ENCODE measurements around the gene AP4B1. TPM values are rescaled to one million over a fixed set of nuclear protein-coding genes. Genes with fewer than 3 reads are reported as not detected.

Gene AP4B1
- total and polyA plus RNA-seq, 9 of the 15 experiments (the other 6 are each of a cell fraction or from before 2014, with no cell fraction given) = 15.8 to 36.5 (median 24.6) TPM

DNA sequence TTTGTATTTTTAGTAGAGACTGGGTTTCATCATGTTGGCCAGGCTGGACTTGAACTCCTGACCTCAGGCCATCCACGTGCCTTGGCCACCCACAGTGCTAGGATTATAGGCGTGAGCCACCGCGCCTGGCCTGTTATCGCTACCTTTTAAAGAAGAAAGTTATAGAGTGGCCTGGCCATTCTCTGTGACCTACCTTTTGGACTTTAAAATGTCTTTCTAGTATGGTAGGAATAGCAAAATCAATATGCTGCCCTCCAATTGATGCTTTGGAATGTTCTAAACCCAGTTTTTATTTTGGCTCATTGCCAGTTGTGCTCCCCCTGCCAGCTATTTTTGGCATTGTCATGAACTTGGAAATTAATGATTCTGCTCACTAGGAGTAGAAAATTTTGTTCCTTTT is 44.4 kb upstream of the AP4B1 start (continued):
- TF ChIP-seq, protein P1, sequence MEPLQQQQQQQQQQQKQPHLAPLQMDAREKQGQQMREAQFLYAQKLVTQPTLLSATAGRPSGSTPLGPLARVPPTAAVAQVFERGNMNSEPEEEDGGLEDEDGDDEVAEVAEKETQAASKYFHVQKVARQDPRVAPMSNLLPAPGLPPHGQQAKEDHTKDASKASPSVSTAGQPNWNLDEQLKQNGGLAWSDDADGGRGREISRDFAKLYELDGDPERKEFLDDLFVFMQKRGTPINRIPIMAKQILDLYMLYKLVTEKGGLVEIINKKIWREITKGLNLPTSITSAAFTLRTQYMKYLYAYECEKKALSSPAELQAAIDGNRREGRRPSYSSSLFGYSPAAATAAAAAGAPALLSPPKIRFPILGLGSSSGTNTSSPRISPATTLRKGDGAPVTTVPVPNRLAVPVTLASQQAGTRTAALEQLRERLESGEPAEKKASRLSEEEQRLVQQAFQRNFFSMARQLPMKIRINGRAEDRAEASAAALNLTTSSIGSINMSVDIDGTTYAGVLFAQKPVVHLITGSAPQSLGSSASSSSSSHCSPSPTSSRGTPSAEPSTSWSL (CRISPR knock-in tag; IDR thresholded peaks at IDR 0.05; ENCODE audit: borderline replicate concordance) = no peak
- TF ChIP-seq, protein P2, sequence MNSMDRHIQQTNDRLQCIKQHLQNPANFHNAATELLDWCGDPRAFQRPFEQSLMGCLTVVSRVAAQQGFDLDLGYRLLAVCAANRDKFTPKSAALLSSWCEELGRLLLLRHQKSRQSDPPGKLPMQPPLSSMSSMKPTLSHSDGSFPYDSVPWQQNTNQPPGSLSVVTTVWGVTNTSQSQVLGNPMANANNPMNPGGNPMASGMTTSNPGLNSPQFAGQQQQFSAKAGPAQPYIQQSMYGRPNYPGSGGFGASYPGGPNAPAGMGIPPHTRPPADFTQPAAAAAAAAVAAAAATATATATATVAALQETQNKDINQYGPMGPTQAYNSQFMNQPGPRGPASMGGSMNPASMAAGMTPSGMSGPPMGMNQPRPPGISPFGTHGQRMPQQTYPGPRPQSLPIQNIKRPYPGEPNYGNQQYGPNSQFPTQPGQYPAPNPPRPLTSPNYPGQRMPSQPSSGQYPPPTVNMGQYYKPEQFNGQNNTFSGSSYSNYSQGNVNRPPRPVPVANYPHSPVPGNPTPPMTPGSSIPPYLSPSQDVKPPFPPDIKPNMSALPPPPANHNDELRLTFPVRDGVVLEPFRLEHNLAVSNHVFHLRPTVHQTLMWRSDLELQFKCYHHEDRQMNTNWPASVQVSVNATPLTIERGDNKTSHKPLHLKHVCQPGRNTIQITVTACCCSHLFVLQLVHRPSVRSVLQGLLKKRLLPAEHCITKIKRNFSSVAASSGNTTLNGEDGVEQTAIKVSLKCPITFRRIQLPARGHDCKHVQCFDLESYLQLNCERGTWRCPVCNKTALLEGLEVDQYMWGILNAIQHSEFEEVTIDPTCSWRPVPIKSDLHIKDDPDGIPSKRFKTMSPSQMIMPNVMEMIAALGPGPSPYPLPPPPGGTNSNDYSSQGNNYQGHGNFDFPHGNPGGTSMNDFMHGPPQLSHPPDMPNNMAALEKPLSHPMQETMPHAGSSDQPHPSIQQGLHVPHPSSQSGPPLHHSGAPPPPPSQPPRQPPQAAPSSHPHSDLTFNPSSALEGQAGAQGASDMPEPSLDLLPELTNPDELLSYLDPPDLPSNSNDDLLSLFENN (IDR thresholded peaks at IDR 0.05; ENCODE audit: low read depth in 2 of 2, low read length in 2 of 2) = no peak
- TF ChIP-seq SMAD1 (IDR thresholded peaks at IDR 0.05; ENCODE audit: low read depth, low read length, partially characterized antibody) (peak; percentile 99), CSDE1 (IDR thresholded peaks at IDR 0.05) (no peak), ELF1 (tag; IDR thresholded peaks at IDR 0.05) (no peak), ETV5 (CRISPR knock-in tag; IDR thresholded peaks at IDR 0.05; ENCODE audit: low read depth) (no peak), KHSRP (IDR thresholded peaks at IDR 0.05) (no peak), U2AF2 (optimal IDR thresholded peaks at IDR 0.05; ENCODE audit: low read depth, low read length) (no peak), MIER1 (IDR thresholded peaks at IDR 0.05; ENCODE audit: low read depth) (no peak), ZNF212 (CRISPR knock-in tag; IDR thresholded peaks at IDR 0.05) (no peak), BACH1 (tag; IDR thresholded peaks at IDR 0.05) (0 out of 2 replicates have a peak, but pooled peaks have one; percentile 40), ZKSCAN1 (IDR thresholded peaks at IDR 0.05; ENCODE audit: low read depth, low read length) (no peak), ZNF134 (CRISPR knock-in tag; conservative IDR thresholded peaks at IDR 0.05) (no peak), BCL6 (CRISPR knock-in tag; IDR thresholded peaks at IDR 0.05) (no peak)
- TF ChIP-seq, protein P3, sequence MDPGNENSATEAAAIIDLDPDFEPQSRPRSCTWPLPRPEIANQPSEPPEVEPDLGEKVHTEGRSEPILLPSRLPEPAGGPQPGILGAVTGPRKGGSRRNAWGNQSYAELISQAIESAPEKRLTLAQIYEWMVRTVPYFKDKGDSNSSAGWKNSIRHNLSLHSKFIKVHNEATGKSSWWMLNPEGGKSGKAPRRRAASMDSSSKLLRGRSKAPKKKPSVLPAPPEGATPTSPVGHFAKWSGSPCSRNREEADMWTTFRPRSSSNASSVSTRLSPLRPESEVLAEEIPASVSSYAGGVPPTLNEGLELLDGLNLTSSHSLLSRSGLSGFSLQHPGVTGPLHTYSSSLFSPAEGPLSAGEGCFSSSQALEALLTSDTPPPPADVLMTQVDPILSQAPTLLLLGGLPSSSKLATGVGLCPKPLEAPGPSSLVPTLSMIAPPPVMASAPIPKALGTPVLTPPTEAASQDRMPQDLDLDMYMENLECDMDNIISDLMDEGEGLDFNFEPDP (CRISPR knock-in tag; IDR thresholded peaks at IDR 0.05) = no peak
- TF ChIP-seq, protein P4, sequence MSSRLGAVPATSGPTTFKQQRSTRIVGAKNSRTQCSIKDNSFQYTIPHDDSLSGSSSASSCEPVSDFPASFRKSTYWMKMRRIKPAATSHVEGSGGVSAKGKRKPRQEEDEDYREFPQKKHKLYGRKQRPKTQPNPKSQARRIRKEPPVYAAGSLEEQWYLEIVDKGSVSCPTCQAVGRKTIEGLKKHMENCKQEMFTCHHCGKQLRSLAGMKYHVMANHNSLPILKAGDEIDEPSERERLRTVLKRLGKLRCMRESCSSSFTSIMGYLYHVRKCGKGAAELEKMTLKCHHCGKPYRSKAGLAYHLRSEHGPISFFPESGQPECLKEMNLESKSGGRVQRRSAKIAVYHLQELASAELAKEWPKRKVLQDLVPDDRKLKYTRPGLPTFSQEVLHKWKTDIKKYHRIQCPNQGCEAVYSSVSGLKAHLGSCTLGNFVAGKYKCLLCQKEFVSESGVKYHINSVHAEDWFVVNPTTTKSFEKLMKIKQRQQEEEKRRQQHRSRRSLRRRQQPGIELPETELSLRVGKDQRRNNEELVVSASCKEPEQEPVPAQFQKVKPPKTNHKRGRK (tag; IDR thresholded peaks at IDR 0.05) = no peak
- TF ChIP-seq, protein P5, sequence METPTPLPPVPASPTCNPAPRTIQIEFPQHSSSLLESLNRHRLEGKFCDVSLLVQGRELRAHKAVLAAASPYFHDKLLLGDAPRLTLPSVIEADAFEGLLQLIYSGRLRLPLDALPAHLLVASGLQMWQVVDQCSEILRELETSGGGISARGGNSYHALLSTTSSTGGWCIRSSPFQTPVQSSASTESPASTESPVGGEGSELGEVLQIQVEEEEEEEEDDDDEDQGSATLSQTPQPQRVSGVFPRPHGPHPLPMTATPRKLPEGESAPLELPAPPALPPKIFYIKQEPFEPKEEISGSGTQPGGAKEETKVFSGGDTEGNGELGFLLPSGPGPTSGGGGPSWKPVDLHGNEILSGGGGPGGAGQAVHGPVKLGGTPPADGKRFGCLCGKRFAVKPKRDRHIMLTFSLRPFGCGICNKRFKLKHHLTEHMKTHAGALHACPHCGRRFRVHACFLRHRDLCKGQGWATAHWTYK (CRISPR knock-in tag; IDR thresholded peaks at IDR 0.05) = no peak
- TF ChIP-seq, protein P6, sequence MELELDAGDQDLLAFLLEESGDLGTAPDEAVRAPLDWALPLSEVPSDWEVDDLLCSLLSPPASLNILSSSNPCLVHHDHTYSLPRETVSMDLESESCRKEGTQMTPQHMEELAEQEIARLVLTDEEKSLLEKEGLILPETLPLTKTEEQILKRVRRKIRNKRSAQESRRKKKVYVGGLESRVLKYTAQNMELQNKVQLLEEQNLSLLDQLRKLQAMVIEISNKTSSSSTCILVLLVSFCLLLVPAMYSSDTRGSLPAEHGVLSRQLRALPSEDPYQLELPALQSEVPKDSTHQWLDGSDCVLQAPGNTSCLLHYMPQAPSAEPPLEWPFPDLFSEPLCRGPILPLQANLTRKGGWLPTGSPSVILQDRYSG (tag; conservative IDR thresholded peaks at IDR 0.05; ENCODE audit: low read depth) = 0 out of 2 replicates have a peak, but pooled peaks have one; percentile 53

Measured in K562 (cell line).